ENCODE data around the gene MTF2. TPM values are rescaled to one million over a fixed set of nuclear protein-coding genes. Genes with fewer than 3 reads are reported as not detected.

Gene MTF2
- total RNA-seq, 4 donors from 2014 or later, result 13.3 to 21.4 (median 17.8) TPM

GRCh38 chr1:93109578-93109977, 30.5 kb downstream of the MTF2 start:
- no peak overlapping the region for H3K4me3 ChIP-seq
- peaks cover 0 to 26% (median 0%) of the 10 kb centered on the region in 3 donors for H3K36me3 ChIP-seq
- H3K4me1 ChIP-seq, result peaks cover 0 to 8% (median 7%) of the 10 kb centered on the region in 4 donors
- 94 to 97% methylated on average over 2 of the region's 2 CpGs for WGBS, 2 donors
- TF ChIP-seq CTCF (IDR thresholded peaks at IDR 0.05), result no peak
- H3K27ac ChIP-seq, result no peak overlapping the region
- peaks cover 0 to 21% (median 1%) of the 10 kb centered on the region in 4 donors for H3K9me3 ChIP-seq
- no peaks in the 10 kb centered on the region for H3K27me3 ChIP-seq
- no peak for DNase-seq (ENCODE audit: low spot score in 2 of 2)

GRCh38 chr1:93111065-93111464, 32.0 kb downstream of the MTF2 start:
- TF ChIP-seq CTCF (IDR thresholded peaks at IDR 0.05) (no peak), EP300 (IDR thresholded peaks at IDR 0.05) (no peak), POLR2A (IDR thresholded peaks at IDR 0.05) (no peak)
- 77 to 81% methylated on average over 1 of the region's 1 CpG for WGBS, 2 donors
- Histone ChIP-seq H3K9me3 (peaks cover 0 to 21% (median 1%) of the 10 kb centered on the region in 4 donors), H3K4me1 (peaks cover 0 to 8% (median 7%) of the 10 kb centered on the region in 4 donors), H3K4me3 (no peak overlapping the region), H3K27ac (no peak overlapping the region), H3K27me3 (no peaks in the 10 kb centered on the region), H3K36me3 (peaks cover 0 to 39% (median 0%) of the 10 kb centered on the region in 3 donors)
- no peak for DNase-seq (ENCODE audit: low spot score in 2 of 2)

GRCh38 chr1:93111561-93111960, 32.5 kb downstream of the MTF2 start:
- Histone ChIP-seq H3K36me3 (peaks cover 0 to 42% (median 0%) of the 10 kb centered on the region in 3 donors), H3K9me3 (peaks cover 0 to 21% (median 1%) of the 10 kb centered on the region in 4 donors), H3K4me3 (no peak overlapping the region), H3K27me3 (no peaks in the 10 kb centered on the region), H3K27ac (no peak overlapping the region), H3K4me1 (peaks cover 0 to 8% (median 7%) of the 10 kb centered on the region in 4 donors)
- DNase-seq (ENCODE audit: low spot score in 2 of 2), result no peak
- no peak for TF ChIP-seq CTCF (IDR thresholded peaks at IDR 0.05)
- TF ChIP-seq EP300 (IDR thresholded peaks at IDR 0.05), result no peak
- no peak for TF ChIP-seq POLR2A (IDR thresholded peaks at IDR 0.05)

GRCh38 chr1:93113127-93113526, 34.0 kb downstream of the MTF2 start:
- no peak overlapping the region for H3K4me3 ChIP-seq
- DNase-seq (ENCODE audit: low spot score in 2 of 2), result no peak
- TF ChIP-seq EP300 (IDR thresholded peaks at IDR 0.05), result no peak
- no peak for TF ChIP-seq CTCF (IDR thresholded peaks at IDR 0.05)
- no peak for TF ChIP-seq POLR2A (IDR thresholded peaks at IDR 0.05)
- peaks cover 0 to 40% (median 0%) of the 10 kb centered on the region in 3 donors for H3K36me3 ChIP-seq
- peaks cover 0 to 6% (median 0%) of the 10 kb centered on the region in 4 donors for H3K9me3 ChIP-seq
- H3K4me1 ChIP-seq, result peaks cover 0 to 8% (median 7%) of the 10 kb centered on the region in 4 donors
- no peaks in the 10 kb centered on the region for H3K27me3 ChIP-seq
- WGBS, 2 donors, result 95 to 98% methylated on average over 3 of the region's 3 CpGs
- H3K27ac ChIP-seq, result no peak overlapping the region

- Histone ChIP-seq H3K4me3 (no peak overlapping the region), H3K27me3 (no peaks in the 10 kb centered on the region), H3K27ac (no peak overlapping the region)
These were observed 35.3 kb downstream of the MTF2 start for GRCh38 chr1:93114391-93114790.

More at GRCh38 chr1:93114391-93114790, 35.3 kb downstream of the MTF2 start:
- H3K4me1 ChIP-seq, result peaks cover 0 to 8% (median 7%) of the 10 kb centered on the region in 4 donors
- TF ChIP-seq EP300 (IDR thresholded peaks at IDR 0.05) (no peak), CTCF (IDR thresholded peaks at IDR 0.05) (no peak), POLR2A (IDR thresholded peaks at IDR 0.05) (no peak)
- no peak for DNase-seq (ENCODE audit: low spot score in 2 of 2)
- peaks cover 0 to 45% (median 0%) of the 10 kb centered on the region in 3 donors for H3K36me3 ChIP-seq
- no peaks in the 10 kb centered on the region for H3K9me3 ChIP-seq
- WGBS, 2 donors, result 93 to 98% methylated on average over 2 of the region's 2 CpGs

Measured in tibial nerve (tissue), 4 donors.